ENCODE results near the gene SMAD5.

The SMAD5 gene

GRCh38 chr5:136228136-136228757 lies 95.6 kb downstream of the SMAD5 start:
- no peak for DNase-seq

- DNase-seq = no peak
Measured at GRCh38 chr5:136230176-136230575, 97.5 kb downstream of the SMAD5 start.

- no peak for DNase-seq
Measured at GRCh38 chr5:136232316-136232715, 99.7 kb downstream of the SMAD5 start.

Measured in retina (tissue), 1 donor.